ENCODE results near the gene FILIP1.

FILIP1 gene

GRCh38 chr6:75512591-75512990, 19.0 kb upstream of the FILIP1 start:
- TF ChIP-seq CTCF (IDR thresholded peaks at IDR 0.05; ENCODE audit: low read depth, low read length, missing control alignments), result no peak
- in situ Hi-C loops (cut with HindIII; ENCODE audit: low sequenced_read_pairs), result no loop called here
- DNase-seq (ENCODE audit: low read depth), result no peak
- no peak overlapping the region for H3K4me3 ChIP-seq (ENCODE audit: low read depth, low read length)

GRCh38 chr6:75505424-75505823, 11.8 kb upstream of the FILIP1 start:
- no peak for DNase-seq (ENCODE audit: low read depth)
- in situ Hi-C loops (cut with HindIII; ENCODE audit: low sequenced_read_pairs), result no loop called here

GRCh38 chr6:75504465-75505222, 11.0 kb upstream of the FILIP1 start:
- peak; percentile 15 for TF ChIP-seq CTCF (IDR thresholded peaks at IDR 0.05; ENCODE audit: low read depth, low read length, missing control alignments)
- in situ Hi-C loops (cut with HindIII; ENCODE audit: low sequenced_read_pairs), result no loop called here
- DNase-seq (ENCODE audit: low read depth), result no peak
- no peak overlapping the region for H3K4me3 ChIP-seq (ENCODE audit: low read depth, low read length)

More at GRCh38 chr6:75505424-75505823, 11.8 kb upstream of the FILIP1 start:
- H3K4me3 ChIP-seq (ENCODE audit: low read depth, low read length), result no peak overlapping the region
- TF ChIP-seq CTCF (IDR thresholded peaks at IDR 0.05; ENCODE audit: low read depth, low read length, missing control alignments), result no peak

DNA sequence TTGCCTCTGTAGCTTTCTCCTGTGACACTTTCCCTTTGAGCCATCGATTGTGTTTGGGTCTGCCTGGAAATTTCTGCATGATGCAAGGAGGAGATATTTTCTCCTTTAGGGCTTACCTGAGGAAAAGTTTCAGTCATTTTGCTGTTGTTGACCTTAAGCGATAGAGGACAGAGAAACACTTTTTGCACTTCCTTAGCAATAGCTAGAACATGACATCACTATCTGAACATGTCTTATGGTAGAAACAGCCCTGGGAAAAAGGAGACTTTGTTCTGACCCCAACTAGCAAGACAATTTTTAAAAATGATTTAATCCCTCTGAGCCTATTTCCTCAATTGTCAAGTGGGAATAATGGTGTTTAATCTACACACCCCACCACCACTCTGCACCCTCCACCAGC, 9.7 kb upstream of the FILIP1 start:
- H3K4me3 ChIP-seq (ENCODE audit: low read depth, low read length), result no peak overlapping the region
- in situ Hi-C loops (cut with HindIII; ENCODE audit: low sequenced_read_pairs), result no loop called here
- no peak for DNase-seq (ENCODE audit: low read depth)
- TF ChIP-seq CTCF (IDR thresholded peaks at IDR 0.05; ENCODE audit: low read depth, low read length, missing control alignments), result no peak

DNA sequence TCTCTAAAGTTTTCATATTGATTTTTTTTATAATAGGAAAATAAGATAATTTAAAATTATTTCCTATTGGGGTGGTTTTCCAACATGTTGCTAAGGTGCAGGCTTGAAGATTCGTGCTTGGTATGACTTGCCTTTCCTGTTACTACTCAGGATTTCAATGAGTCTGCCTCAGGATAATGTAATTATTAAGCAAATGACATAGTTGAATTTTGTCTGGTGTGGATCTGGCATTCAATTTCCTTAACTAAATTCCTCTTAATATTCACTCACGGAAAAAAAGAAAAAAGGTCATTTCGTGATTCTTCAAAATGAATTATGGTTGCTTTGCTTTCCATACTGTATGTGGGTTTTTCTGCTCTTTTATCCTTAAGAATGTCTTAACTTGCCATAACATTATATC, 9.3 kb upstream of the FILIP1 start:
- no peak for DNase-seq (ENCODE audit: low read depth)
- in situ Hi-C loops (cut with HindIII; ENCODE audit: low sequenced_read_pairs), result no loop called here
- TF ChIP-seq CTCF (IDR thresholded peaks at IDR 0.05; ENCODE audit: low read depth, low read length, missing control alignments), result no peak
- H3K4me3 ChIP-seq (ENCODE audit: low read depth, low read length), result no peak overlapping the region

DNA sequence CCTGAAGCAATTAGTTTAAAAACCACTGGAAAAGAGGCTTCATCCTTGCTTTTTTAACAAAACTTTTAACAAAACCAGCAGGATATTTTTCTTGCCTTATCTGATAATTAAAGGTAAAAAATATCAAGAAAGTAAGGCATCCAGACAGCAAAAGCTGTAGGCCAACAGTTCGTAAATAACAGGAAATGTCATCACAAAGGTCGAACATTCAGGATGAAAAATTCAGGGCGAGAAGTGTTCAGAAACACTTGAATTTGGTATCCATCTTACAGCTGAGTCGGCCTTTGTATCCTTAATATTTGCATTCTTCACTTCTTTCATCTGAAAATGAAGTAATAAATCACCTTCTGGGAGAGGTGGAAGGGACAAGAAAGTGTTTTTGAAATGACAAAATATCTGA, 8.2 kb upstream of the FILIP1 start:
- in situ Hi-C loops (cut with HindIII; ENCODE audit: low sequenced_read_pairs), result no loop called here
- TF ChIP-seq CTCF (IDR thresholded peaks at IDR 0.05; ENCODE audit: low read depth, low read length, missing control alignments), result no peak

More for the DNA sequence above, 8.2 kb upstream of the FILIP1 start:
- no peak for DNase-seq (ENCODE audit: low read depth)
- no peak overlapping the region for H3K4me3 ChIP-seq (ENCODE audit: low read depth, low read length)
